ENCODE data around the gene PRTFDC1.

DNA sequence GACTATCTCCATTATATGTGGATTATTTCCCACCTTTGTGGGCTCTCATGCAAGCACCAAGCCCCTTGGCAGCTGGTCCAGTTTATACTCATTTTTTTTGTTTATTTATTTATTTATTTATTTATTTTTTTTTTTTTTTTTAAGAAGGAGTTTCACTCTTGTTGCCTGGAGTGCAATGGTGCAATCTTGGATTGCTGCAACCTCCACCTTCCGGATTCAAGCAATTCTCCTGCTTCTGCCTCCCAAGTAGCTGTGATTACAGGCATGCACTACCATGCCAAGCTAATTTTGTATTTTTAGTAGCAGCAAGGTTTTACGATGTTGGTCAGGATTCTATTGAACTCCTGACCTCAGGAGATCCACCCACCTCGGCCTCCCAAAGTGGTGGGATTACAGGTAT, 2.8 kb downstream of the PRTFDC1 start:
- TF ChIP-seq CTCF (IDR thresholded peaks at IDR 0.05): no peak
- TF ChIP-seq POLR2A (IDR thresholded peaks at IDR 0.05): no peak
- no peak for TF ChIP-seq POLR2AphosphoS5 (IDR thresholded peaks at IDR 0.05)
